CD4-positive, alpha-beta T cell (primary cell): ENCODE measurements around the gene GTF3C2. TPM values are rescaled to one million over a fixed set of nuclear protein-coding genes. Genes with fewer than 3 reads are reported as not detected.
"Not testable (repeated sequence)": the region's sequence is repeated elsewhere in the genome, so short reads cannot be mapped to it uniquely, and the experiment has no call there.

ENCODE experiments used
- ATAC-seq: fragments of 200-7000 bp; cut with Tn5 transposase; one replicate; pipeline ENCODE4 v1.10.0; 2022; ENCODE audit warnings: mild to moderate bottlenecking; ENCODE audit not compliant: poor library complexity
- CTCF ChIA-PET: fragments of 350-600 bp; sonication (Branson Sonifier 250); formaldehyde crosslinking; loops from one replicate; lab custom pipeline; 2021; ENCODE audit warnings: antibody characterized with exemption, inconsistent platforms; lab: Charles Lee
- POLR2A ChIA-PET: fragments of 350-600 bp; sonication (Branson Sonifier 250); formaldehyde crosslinking; loops from one replicate; lab custom pipeline; 2021; ENCODE audit warnings: antibody characterized with exemption, inconsistent platforms; lab: Charles Lee
- DNase-seq, 14 experiments: peaks; one replicate each; pipeline ENCODE4 v3.0.0-alpha.2; 2013 to 2020; ENCODE audit warnings: mixed read lengths in 2 of 14
- H3K27ac ChIP-seq, 2 donors: one replicate each; pipeline versions ENCODE4 v1.5.1 to v1.7.0; 2013; ENCODE audit warnings: low read length in 2 of 2, low read depth in 1 of 2, mild to moderate bottlenecking in 1 of 2
- H3K27me3 ChIP-seq, 2 experiments: 1 replicate in 1 of 2; 2 replicates in 1 of 2; pipeline versions ENCODE4 v1.6.1 to v1.7.0; 2013; ENCODE audit warnings: low read length in 2 of 2, control low read depth in 1 of 2, mild to moderate bottlenecking in 1 of 2, moderate library complexity in 1 of 2; ENCODE audit not compliant: insufficient read depth in 2 of 2, control insufficient read depth in 1 of 2
- H3K36me3 ChIP-seq: one replicate; pipeline ENCODE4 v1.6.1; 2013; ENCODE audit warnings: low read length, control low read depth; ENCODE audit not compliant: insufficient read depth
- H3K4me1 ChIP-seq: one replicate; pipeline ENCODE4 v1.6.1; 2013; ENCODE audit warnings: low read length, control low read depth; ENCODE audit not compliant: insufficient read depth
- H3K4me3 ChIP-seq: one replicate; pipeline ENCODE4 v1.5.1; 2013; ENCODE audit warnings: mild to moderate bottlenecking, low read length, moderate library complexity
- H3K9me3 ChIP-seq, 2 experiments: 1 replicate in 1 of 2; 2 replicates in 1 of 2; pipeline versions ENCODE4 v1.6.1 to v1.7.0; 2013; ENCODE audit warnings: low read length in 2 of 2, mild to moderate bottlenecking in 2 of 2, control low read depth in 1 of 2, moderate library complexity in 1 of 2; ENCODE audit not compliant: control insufficient read depth in 1 of 2, insufficient read depth in 1 of 2
- H3K27ac Mint-ChIP-seq: one replicate; pipeline ENCODE4 v1.8.0; 2020; ENCODE audit warnings: mixed read lengths
- H3K27me3 Mint-ChIP-seq: one replicate; pipeline ENCODE4 v1.8.0; 2021; ENCODE audit warnings: mixed read lengths
- H3K36me3 Mint-ChIP-seq: one replicate; pipeline ENCODE4 v1.8.0; 2021; ENCODE audit warnings: low read depth, mixed read lengths
- H3K4me1 Mint-ChIP-seq: one replicate; pipeline ENCODE4 v1.8.0; 2021; ENCODE audit warnings: low read depth, mixed read lengths
- H3K4me3 Mint-ChIP-seq: one replicate; pipeline ENCODE4 v1.8.0; 2020; ENCODE audit warnings: mild to moderate bottlenecking, mixed read lengths
- H3K9me3 Mint-ChIP-seq: one replicate; pipeline ENCODE4 v1.8.0; 2020; ENCODE audit warnings: mixed read lengths
- CTCF ChIP-seq: fragments of 200-600 bp; IDR thresholded peaks from one replicate; pipeline ENCODE4 v1.8.0; 2022; ENCODE audit warnings: antibody characterized with exemption, mild to moderate bottlenecking
- intact Hi-C, 2 experiments: fragments of 100-400 bp; cut with DNase I in 1 of 2; cut with micrococcal nuclease in 1 of 2; formaldehyde crosslinking; loops; one replicate each; pipeline versions ENCODE4 v1.15.1 to v1.9.0; 2023 to 2025; cut with DNase I, micrococcal nuclease
- total RNA-seq, 174 experiments: library from RNA in 2 of 174; stranded (reverse) in 2 of 174; gene quantifications; one replicate each; pipeline ENCODE4 v1.2.3 and lab custom pipeline; 2021 to 2026

Gene GTF3C2
- total RNA-seq, 2 experiments from 2014 or later: 54.6 to 56.8 TPM

DNA sequence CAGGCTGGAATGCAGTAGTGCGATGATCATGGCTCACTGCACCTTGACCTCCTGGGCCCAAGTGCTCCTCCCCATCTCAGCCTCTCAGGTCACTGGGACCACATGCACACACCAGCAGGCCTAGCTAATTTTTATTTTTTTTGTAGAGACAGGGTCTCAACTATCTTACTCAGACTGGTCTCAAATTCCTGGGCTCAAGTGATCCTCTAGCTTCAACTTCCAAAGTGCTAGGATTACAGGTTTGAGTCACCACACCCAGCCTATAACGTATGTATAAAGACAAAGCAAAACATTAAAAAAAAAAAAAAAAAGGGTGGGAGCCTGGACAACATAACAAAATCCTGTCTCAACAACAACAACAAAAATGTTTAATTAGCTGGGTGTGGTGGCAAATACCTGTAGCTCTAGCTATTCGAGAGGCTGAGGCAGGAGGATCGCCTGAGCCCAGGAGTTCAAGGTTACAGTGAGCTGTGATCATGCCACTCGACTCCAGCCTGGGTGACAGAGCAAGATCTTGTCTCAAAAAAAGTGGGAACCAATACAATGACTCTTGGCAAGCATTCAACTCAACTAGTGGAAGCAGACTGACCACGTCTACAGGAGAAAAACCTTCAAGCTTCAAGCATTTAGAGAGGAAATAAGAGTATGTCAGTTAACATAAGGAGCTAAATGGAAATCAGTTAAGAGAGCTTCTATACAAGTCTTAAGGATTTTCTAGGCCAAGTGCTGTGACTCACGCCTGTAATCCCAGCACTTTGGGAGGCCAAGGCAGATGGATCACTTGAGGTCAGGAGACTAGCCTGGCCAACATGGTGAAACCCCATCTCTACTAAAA lies 2.6 kb downstream of the GTF3C2 start:
- POLR2A ChIA-PET: interaction anchor here (1.3 kb wide), 1 partner anchor 55 kb away, joined by 3 read pairs; the partner anchor contains the start of gene PPM1G
- Mint-ChIP-seq H3K4me3 (peak overlapping the region; percentile 71), H3K27me3 (no peaks in the 10 kb centered on the region), H3K4me1 (peaks cover 70% of the 10 kb centered on the region), H3K36me3 (peaks cover 32% of the 10 kb centered on the region), H3K27ac (peak overlapping the region; percentile 99), H3K9me3 (no peaks in the 10 kb centered on the region)
- TF ChIP-seq CTCF: no peak
- CTCF ChIA-PET: interaction anchor here (0.8 kb wide), 1 partner anchor 16 kb away, joined by 3 read pairs; no protein-coding TSS in a partner anchor
- H3K36me3 ChIP-seq: peaks cover 6% of the 10 kb centered on the region
- no peak for DNase-seq
- no peaks in the 10 kb centered on the region for H3K9me3 ChIP-seq
- no peaks in the 10 kb centered on the region for H3K27me3 ChIP-seq
- H3K4me3 ChIP-seq: no peak overlapping the region
- intact Hi-C loops: no loop called here
- no peak overlapping the region for H3K27ac ChIP-seq
- ATAC-seq: no peak
- peaks cover 50% of the 10 kb centered on the region for H3K4me1 ChIP-seq

- Mint-ChIP-seq H3K4me1 (peaks cover 68% of the 10 kb centered on the region), H3K27ac (peak overlapping the region; percentile 99), H3K36me3 (peaks cover 33% of the 10 kb centered on the region)
- CTCF ChIA-PET, H3K27ac ChIP-seq, DNase-seq, H3K9me3 Mint-ChIP-seq, H3K36me3 ChIP-seq, H3K9me3 ChIP-seq, ATAC-seq, intact Hi-C loops, H3K4me3 ChIP-seq, H3K27me3 Mint-ChIP-seq, H3K27me3 ChIP-seq, H3K4me3 Mint-ChIP-seq: not testable (repeated sequence)
- POLR2A ChIA-PET: interaction anchor here (1.3 kb wide), 1 partner anchor 56 kb away, joined by 3 read pairs; the partner anchor contains the start of gene PPM1G
- H3K4me1 ChIP-seq: peaks cover 49% of the 10 kb centered on the region
These were observed 3.2 kb downstream of the GTF3C2 start for GRCh38 chr2:27353386-27353761.

DNA sequence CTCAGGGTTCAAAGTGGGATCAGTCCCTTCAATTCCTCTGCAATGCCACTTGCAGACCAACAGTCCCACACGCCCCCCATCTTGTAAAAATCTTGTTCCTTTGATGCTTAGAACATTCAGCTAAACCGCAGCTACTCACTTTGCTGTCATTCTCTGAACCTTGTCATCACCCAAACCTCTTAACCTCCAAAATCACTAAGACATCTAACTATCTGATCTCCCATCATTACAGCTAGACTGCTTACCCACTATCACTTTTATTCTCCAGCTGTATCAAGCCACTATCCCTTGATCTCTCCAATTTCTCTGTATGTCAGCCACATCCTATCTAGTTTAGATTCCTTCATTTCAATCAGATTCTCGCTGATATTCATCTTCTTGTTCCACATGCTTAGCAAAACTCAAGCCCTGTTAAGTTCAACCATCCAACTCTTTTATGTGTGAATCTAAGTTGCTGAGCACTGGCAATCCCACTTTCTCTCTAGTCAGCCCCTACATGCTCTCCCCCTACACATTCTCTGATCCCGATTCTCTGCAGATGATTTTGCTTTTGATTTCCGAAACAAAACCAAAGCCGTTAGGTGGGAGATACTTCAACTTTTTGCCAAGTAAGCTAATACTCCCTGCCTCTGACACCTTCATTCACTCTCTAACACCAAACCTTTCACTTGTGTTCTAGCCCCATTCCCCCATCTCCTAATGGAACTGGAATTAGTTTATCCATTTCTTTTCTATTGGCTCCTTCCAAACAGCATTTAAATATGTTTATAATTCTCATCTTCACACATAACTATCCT lies 4.6 kb downstream of the GTF3C2 start:
- intact Hi-C loops: no loop called here
- DNase-seq: peak in 2 of 14 experiments; percentile 11 to 22
- Histone ChIP-seq H3K4me1 (peaks cover 36% of the 10 kb centered on the region), H3K9me3 (no peaks in the 10 kb centered on the region), H3K36me3 (peaks cover 9% of the 10 kb centered on the region), H3K4me3 (no peak overlapping the region), H3K27me3 (no peaks in the 10 kb centered on the region), H3K27ac (no peak overlapping the region)
- no peak for TF ChIP-seq CTCF
- peaks cover 42% of the 10 kb centered on the region for H3K36me3 Mint-ChIP-seq
- ChIA-PET POLR2A (interaction anchor here (0.7 kb wide), 1 partner anchor 12 kb away, joined by 3 read pairs; no protein-coding TSS in a partner anchor), CTCF (interaction anchor here (1.0 to 1.9 kb wide), 2 partner anchors 12 to 18 kb away, joined by 3 to 8 read pairs; partner anchors contain the start of genes EIF2B4 and SNX17)
- H3K4me1 Mint-ChIP-seq: peaks cover 63% of the 10 kb centered on the region
- peak; percentile 3 for ATAC-seq
- peak overlapping the region; percentile 35 for H3K4me3 Mint-ChIP-seq
- H3K27ac Mint-ChIP-seq: peak overlapping the region; percentile 34
- no peaks in the 10 kb centered on the region for H3K27me3 Mint-ChIP-seq
- H3K9me3 Mint-ChIP-seq: no peaks in the 10 kb centered on the region
